ENCODE data around the gene SLC39A12. TPM values are rescaled to one million over a fixed set of nuclear protein-coding genes. Genes with fewer than 3 reads are reported as not detected.

Gene SLC39A12
- total RNA-seq, 1 experiment from 2014 or later = not detected

- TF ChIP-seq NR3C1 (CRISPR knock-in tag; conservative IDR thresholded peaks at IDR 0.05; ENCODE audit: low read depth) (no peak), GABPB1 (CRISPR knock-in tag; IDR thresholded peaks at IDR 0.05) (no peak)
Observed at GRCh38 chr10:18073314-18073713, 121.6 kb downstream of the SLC39A12 start (continued).

GRCh38 chr10:18075881-18076280 lies 124.2 kb downstream of the SLC39A12 start:
- DNase-seq (ENCODE audit: low spot score) (no peak), ATAC-seq (no peak)
- POLR2A ChIA-PET = no interaction called here
- CTCF ChIA-PET = no interaction called here
- Mint-ChIP-seq H3K36me3 (peaks cover 5% of the 10 kb centered on the region), H3K4me1 (peaks cover 31% of the 10 kb centered on the region), H3K4me3 (no peak overlapping the region), H3K27me3 (ENCODE audit: low read depth) (no peaks in the 10 kb centered on the region), H3K27ac (no peak overlapping the region), H3K9me3 (peaks cover 9% of the 10 kb centered on the region)
- TF ChIP-seq ZNF423 (CRISPR knock-in tag; IDR thresholded peaks at IDR 0.05) = no peak
- no peak for TF ChIP-seq ZBTB43 (CRISPR knock-in tag; IDR thresholded peaks at IDR 0.05)
- no peak for TF ChIP-seq TP53 (CRISPR knock-in tag; IDR thresholded peaks at IDR 0.05)
- TF ChIP-seq E2F4 (CRISPR knock-in tag; IDR thresholded peaks at IDR 0.05; ENCODE audit: borderline replicate concordance, low read depth) = no peak
- TF ChIP-seq ERG (CRISPR knock-in tag; IDR thresholded peaks at IDR 0.05) = no peak
- no peak for TF ChIP-seq ZNF219 (CRISPR knock-in tag; IDR thresholded peaks at IDR 0.05; ENCODE audit: borderline replicate concordance)
- TF ChIP-seq USF2 (CRISPR knock-in tag; IDR thresholded peaks at IDR 0.05) = no peak

GRCh38 chr10:18079665-18080295 lies 128.1 kb downstream of the SLC39A12 start:
- Mint-ChIP-seq H3K4me3 (no peak overlapping the region), H3K36me3 (peaks cover 6% of the 10 kb centered on the region), H3K27ac (peak overlapping the region; percentile 58; the same call in 1 of the 2 replicates), H3K4me1 (peaks cover 45% of the 10 kb centered on the region), H3K27me3 (ENCODE audit: low read depth) (no peaks in the 10 kb centered on the region; the same call in 1 of the 2 replicates), H3K9me3 (peaks cover 16% of the 10 kb centered on the region)
- no peak for ATAC-seq
- DNase-seq (ENCODE audit: low spot score) = no peak
- ChIA-PET CTCF (no interaction called here), POLR2A (no interaction called here)
- no peak for TF ChIP-seq ZNF512 (CRISPR knock-in tag; IDR thresholded peaks at IDR 0.05; ENCODE audit: borderline replicate concordance)
- TF ChIP-seq FOXJ3 (CRISPR knock-in tag; IDR thresholded peaks at IDR 0.05; ENCODE audit: borderline replicate concordance) = no peak
- no peak for TF ChIP-seq EMX1 (CRISPR knock-in tag; IDR thresholded peaks at IDR 0.05)
- TF ChIP-seq CREM (CRISPR knock-in tag; IDR thresholded peaks at IDR 0.05) = no peak
- no peak for TF ChIP-seq ETV6 (CRISPR knock-in tag; IDR thresholded peaks at IDR 0.05)
- no peak for TF ChIP-seq MYBL2 (CRISPR knock-in tag; IDR thresholded peaks at IDR 0.05)
- no peak for TF ChIP-seq GABPB1 (CRISPR knock-in tag; IDR thresholded peaks at IDR 0.05)
- no peak for TF ChIP-seq JUN (CRISPR knock-in tag; IDR thresholded peaks at IDR 0.05)
- no peak for TF ChIP-seq CREB1 (CRISPR knock-in tag; IDR thresholded peaks at IDR 0.05)
- TF ChIP-seq ATF3 (CRISPR knock-in tag; conservative IDR thresholded peaks at IDR 0.05) = no peak
- TF ChIP-seq TEAD4 (CRISPR knock-in tag; IDR thresholded peaks at IDR 0.05) = no peak
- no peak for TF ChIP-seq ESRRA (CRISPR knock-in tag; IDR thresholded peaks at IDR 0.05; ENCODE audit: borderline replicate concordance)
- no peak for TF ChIP-seq ARID4B (CRISPR knock-in tag; IDR thresholded peaks at IDR 0.05; ENCODE audit: borderline replicate concordance)
- no peak for TF ChIP-seq PRRX2 (CRISPR knock-in tag; IDR thresholded peaks at IDR 0.05)
- TF ChIP-seq CBFB (CRISPR knock-in tag; IDR thresholded peaks at IDR 0.05; ENCODE audit: low read depth) = no peak
- TF ChIP-seq GRHL2 (CRISPR knock-in tag; IDR thresholded peaks at IDR 0.05; ENCODE audit: insufficient replicate concordance, severe bottlenecking) = no peak
